GM23248 (cell line): ENCODE results near the gene STX2.

Experiments
- EZH2 ChIP-seq: fragments of 200-600 bp; sonication (generic); IDR thresholded peaks from 2 replicates; pipeline ENCODE4 v1.6.1; 2018; ENCODE audit warnings: antibody characterized with exemption, mild to moderate bottlenecking; ENCODE audit not compliant: insufficient read depth, poor library complexity, severe bottlenecking
- EZH2phosphoT487 ChIP-seq: fragments of 200-600 bp; sonication (generic); IDR thresholded peaks from 2 replicates; pipeline ENCODE4 v1.6.1; 2018; ENCODE audit warnings: antibody characterized with exemption, moderate library complexity, mild to moderate bottlenecking, low read depth; ENCODE audit not compliant: insufficient read depth

DNA sequence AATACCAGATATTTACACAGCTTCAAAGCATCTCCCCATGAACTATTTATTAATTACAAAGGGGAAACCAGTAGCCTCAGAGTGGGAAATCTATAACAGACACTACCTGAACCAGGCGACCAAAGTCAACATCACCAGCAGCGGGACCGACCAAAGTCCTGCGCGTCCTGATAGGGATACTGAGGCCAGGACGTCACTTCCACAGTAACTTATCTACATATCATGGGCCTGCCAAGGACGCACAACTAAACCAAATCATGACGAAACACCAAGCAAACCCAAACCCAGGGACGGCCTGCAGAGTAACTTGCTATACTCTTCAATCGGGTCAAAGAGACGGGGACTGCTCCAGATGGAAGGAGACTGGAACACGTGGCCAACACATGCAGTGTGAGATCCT, 96.9 kb downstream of the STX2 start:
- no peak for TF ChIP-seq EZH2phosphoT487
- TF ChIP-seq EZH2 = no peak
